UCSD-AML1 (cell line): ENCODE results near the gene UBXN6.

ENCODE experiments used
- DNase-seq: peaks from one replicate; lab custom pipeline; 2025; ENCODE audit not compliant: unreplicated experiment; lab: John Stamatoyannopoulos, UW

Gene UBXN6, protein sequence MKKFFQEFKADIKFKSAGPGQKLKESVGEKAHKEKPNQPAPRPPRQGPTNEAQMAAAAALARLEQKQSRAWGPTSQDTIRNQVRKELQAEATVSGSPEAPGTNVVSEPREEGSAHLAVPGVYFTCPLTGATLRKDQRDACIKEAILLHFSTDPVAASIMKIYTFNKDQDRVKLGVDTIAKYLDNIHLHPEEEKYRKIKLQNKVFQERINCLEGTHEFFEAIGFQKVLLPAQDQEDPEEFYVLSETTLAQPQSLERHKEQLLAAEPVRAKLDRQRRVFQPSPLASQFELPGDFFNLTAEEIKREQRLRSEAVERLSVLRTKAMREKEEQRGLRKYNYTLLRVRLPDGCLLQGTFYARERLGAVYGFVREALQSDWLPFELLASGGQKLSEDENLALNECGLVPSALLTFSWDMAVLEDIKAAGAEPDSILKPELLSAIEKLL

DNA sequence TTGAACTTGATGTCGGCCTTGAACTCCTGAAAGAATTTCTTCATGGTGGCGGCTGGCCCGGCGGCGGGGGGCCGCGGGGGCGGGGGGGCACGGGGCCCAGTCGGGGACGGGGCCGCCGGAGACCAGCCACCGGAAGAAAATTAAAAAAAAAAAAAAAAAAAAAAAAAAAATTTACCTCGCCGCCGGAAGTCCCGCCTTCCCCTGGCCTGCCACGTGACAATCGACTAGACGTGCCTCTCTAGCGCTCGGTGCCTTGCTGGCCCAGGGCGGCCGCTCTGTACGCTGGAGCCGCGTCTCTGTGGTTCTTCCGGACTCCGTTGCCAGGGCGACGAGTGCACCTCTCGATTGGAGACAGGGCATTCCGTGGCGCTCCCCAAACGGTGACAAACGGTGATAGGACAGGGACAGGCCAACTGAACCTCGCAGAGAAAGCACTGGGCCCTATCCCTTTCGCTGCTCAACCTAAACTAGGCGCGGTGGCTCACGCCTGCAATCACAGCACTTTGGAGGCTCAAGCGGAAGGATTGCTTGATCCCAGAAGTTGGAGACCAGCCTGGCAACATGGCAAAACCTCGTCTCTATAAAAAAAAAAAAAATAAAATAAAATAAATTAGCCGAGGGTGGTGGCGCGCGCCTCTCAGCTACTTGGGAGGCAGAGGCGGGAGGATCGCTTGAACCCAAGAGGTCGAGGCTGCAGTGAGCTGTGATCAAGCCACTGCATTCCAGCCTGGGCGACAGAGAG lies at the start of gene UBXN6:
Gene UBXN6 (minus strand): TSS at position 141 of the 742 bp plus-strand sequence. CDS start 97 bp downstream, at position 44.
- peak; percentile 93 for DNase-seq

DNA sequence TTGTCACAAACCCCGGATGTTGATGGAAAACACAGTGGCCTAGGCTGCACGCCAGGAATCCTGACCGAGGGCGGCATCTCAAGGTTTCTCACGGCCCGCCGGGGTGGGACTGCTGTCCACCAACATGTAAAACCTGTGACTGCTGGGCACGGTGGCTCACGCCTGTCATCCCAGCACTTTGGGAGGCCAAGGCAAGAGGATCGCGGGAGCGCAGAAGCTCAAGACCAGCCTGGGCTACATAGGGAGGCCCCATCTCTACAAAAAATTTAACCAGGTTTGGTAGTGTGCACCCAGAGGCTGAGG lies 49.5 kb upstream of the UBXN6 start:
- no peak for DNase-seq

DNA sequence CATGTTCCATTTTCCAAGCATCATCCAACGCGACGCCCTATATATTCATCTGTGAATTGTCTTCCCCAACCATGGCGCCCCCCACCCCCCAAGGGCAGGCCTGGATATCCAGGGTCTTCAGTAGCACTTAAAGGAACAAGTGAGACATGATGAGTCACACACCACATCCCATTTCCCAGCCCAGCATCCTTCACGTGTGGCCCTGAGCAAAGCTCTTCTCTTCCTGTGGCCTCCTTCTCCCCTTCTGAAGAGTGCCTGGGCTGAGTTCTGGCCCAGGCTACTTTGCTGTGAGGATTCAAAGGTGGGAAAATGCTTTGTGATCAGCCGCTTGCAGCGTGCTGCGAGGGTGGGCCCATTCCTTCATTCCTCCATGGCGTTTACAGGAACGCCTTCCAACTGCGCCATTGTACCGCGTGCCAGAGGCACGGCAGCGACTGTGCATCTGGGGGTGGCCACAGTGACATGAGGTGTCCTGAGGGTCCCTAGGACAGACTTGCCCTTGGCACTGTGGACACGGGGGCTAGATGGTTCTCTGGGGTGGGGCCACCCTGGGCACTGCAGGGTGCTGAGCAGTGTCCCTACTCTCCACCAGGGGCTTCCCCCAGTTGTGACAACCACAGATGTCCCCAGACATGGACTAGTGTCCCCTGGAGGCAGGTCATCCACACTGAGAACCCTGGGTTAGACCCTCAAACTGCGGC lies 49.0 kb upstream of the UBXN6 start:
- peak; percentile 41 for DNase-seq

DNA sequence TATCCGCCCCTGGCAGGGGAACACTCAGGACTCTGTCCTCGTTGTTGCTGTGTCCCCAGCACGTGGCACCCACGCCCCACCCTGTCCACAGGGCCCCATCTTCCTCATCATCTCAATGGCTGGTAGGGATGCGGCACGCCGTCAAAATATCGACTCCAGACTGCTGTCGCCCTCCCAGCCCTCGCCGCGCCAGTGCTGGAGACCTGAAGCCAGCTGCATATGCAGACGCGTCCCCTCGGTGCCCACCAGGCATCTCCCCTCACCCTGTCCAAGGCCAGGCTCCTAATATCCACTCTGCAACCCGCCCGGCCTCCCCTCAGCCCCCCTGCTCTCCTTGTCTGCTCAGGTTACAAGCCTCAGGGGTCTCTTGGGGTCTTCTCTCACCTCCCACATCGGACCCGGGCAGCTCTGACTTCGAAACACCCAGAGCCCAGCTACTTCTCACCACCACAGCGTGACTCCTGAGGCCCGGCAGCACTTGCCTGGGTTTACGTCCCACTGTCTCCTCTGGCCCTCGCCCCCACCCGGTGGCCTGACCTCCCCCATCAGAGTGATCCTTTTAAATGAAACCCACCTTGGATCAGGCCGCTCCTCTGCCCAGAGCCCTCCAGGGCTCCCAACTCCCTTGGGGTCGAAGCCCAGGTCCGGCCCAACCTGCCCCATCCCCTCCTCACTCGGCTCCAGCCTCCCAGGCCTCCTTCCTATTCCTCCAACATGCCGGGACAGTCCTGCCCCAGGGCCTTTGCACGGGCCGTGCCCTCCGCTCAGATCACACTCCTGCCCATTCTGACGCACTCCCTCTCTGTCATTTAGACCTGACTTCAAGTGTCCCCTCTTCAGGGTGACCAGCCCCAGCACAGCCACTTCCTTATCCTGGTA lies 48.2 kb upstream of the UBXN6 start:
- no peak for DNase-seq

DNA sequence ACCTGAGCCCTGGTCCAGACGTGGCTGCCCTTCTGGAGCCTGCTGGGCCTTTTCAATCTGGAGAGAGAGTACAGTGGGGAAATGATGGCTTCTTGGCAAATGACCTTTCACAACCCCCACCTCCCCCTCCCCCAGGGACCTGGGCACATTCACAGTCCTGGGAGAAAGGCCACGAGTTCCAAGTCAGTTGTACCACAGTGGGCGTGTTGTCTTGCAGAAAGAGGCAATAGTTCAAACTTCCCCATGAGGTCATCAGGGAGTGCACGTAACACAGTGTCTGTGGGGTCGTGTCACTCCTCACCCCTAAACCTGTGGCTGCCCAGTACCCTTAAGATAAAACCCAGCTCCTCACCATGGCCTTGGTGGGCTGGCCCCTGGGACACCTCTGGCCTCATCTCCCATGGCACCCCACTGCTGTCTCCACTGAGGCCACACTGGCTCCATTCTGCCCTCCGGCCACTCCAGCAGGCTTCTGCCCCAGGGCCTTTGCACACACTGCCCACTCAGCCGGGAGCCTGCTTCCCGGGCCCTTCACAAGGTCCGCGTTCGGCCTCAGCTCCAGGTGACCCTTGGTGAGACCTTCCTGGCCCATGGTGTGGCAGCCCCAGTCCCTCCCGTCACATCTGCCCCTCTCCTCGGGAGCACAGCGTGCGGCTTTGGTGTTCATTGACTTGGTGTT lies 47.4 kb upstream of the UBXN6 start:
- no peak for DNase-seq

DNA sequence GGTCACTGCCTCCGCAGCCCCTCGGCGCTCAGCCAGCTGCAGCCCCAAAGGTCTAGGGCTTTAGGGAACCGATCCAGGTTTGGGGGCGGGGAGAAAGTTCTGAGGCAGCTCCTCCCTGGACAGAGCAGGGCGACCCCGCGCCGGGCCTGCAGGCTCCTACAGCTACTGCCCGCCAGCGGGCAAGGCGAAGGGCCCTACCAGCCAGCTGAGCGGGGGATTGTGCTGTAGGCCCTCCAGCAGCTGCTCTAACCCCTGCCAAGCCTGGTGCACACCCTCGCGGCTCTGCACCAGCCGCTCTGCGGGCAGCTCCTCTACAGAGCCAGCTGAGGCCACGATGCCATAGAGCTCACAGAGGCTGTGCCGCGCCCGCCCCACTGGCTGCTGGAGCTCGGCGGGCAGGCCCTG lies 46.7 kb upstream of the UBXN6 start:
- DNase-seq: no peak

DNA sequence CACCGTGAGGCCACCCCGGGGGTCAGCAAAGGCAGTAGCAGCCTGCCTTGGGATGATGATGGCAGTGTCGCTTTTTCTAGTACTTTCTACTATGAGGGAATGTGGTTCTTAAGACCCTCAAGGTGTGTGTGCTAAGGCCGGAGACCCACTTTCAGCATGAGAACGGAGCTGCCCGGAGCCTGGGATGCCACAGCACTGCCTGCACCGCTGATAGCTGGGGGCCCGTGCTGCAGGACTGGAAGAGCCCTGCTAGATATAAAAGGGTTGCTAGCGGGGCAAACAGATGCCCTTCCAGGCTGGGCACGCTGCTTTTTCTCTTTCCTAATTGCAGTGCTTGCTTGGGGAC lies 46.2 kb upstream of the UBXN6 start:
- no peak for DNase-seq

DNA sequence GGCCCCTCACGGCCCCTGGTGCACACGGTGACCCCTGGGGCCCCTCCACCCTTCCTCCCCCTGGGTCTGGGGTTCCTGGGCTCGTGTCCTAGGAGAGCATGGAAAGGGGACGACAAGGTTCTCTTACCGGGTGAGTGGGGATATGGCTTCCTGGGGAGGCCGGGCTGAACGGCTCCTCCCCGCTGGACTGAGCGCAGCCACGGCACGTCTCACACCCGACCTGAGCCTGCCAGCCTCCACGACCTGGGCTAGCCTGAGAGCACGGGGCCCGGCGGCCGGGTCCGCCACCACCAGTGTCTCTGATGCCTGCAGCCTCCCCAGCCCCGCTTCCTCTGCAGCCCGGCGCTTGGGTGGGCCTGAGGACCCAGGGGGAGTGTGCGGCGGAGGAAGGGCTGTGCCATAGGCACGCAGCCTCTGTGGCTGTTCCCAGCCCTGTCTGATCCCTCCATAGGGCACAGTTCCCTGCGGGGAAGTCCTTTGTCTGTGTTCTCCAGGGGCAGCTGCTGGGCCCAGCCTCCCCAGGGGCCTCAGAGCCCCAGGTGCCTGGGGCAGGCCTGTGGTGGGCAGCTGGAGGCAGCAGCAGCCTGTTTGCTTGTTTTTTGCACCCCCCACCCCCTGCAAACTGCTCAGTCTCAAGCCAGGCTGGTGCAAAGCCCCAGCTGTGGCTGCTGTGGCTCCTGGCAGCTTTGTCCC lies 45.7 kb upstream of the UBXN6 start:
- DNase-seq: no peak

DNA sequence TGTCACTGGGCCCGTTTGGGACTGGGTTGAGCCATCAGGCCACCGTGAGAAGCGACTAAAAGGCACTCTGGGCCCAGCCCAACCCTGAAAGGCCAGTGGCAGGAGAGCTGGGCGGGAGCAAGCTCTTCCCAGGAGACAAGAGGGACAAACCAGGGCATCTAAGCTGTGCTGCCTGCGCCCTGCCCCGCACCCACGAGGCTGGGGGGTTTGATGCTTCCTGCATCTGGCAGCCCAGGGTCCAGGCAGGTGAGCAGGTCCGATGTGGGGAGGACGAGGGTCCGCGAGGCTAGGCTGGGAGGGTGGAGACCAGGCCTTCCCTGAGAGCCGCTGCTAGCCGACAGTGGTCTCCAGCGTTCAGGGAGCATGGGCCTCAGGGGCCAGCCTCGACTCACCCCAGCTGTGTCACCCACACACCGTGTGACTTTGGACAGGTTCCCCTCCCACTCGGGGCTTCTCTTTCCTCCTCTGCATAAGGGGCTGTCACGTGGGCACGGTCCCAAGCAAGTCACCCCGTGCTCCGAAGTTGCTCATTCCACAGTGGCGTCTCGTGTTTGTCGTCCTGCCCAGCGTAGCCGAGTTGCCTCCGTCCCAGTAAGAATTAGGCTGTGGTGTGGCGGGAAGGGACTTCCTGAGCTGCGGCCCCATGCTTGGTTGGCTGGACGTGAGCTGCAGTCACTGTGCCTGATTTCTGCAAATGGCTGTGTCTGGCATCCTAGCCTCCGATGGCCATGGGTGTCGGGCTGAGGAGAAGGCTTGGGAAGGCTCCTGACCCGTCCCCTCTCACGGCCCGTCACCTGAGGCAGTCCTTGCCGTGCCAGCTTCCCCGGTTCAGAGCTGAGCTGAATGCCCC lies 44.9 kb upstream of the UBXN6 start:
- DNase-seq: no peak

DNA sequence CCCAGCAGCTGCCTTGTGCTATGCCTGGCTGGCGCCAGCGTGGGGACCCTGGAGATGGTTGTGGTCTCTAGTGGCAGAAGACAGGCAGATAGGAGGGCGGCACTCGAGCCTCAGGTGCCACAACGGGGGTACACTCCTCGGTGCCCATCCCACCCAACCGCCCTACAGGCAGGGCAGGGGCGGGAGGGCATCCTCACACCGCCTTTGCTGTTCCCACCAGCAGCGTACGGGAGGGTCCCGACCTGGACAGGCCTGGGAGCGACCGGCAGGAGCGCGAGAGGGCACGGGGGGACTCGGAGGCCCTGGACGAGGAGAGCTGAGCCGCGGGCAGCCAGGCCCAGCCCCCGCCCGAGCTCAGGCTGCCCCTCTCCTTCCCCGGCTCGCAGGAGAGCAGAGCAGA lies 44.1 kb upstream of the UBXN6 start:
- DNase-seq: no peak

DNA sequence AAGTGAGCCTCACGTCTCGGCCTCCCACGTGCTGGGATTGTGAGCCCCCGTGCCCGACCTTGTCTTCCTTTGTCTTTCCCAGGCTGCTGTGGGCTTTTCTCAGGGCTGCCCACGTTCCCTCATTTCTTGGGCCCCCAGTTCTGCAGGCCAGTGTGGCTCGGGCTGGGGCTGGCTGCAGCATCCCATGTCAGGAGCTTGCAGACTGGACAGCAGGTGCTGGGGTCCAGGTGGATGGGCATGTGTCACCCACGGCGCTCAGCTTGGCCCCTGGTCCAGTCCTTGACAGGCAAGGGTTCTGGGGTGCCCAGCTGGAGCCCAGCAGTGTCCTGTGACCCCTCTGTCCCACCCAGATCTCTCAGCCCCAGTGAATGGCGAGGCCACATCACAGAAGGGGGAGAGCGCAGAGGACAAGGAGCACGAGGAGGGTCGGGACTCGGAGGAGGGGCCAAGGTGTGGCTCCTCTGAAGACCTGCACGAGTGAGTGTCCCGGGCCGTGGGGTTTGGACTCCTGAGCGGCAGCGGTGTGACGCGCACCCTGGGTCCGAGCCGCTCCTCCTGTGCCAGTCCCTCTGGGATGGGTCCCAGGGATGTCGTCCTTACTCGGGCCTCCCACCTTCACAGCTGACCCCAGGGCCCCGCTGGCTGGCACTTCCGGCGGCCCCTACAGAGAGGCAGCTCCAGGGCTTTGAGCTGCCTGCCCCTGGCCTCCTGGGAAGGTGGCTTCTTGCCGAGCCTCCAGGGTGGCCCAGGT lies 43.4 kb upstream of the UBXN6 start:
- no peak for DNase-seq

DNA sequence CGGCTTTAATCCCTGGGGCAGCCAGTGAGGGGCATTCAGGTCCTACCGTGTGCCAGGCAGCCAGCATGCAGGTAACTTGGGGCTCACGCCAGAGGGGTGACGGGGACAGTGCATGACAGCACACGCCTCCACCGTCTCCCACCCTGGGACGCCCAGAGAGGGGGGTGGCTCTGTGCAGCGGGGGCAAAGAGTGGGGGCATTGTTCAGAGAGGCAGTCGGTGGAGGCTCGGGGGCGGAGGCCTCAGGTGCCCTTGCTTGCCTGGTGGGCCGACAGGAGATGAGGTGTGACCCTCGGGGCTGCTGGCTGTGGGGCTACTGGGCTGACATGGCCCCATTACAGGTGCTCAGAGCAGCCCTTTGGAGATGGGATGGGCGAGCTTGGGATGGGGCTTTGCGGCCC lies 42.3 kb upstream of the UBXN6 start:
- DNase-seq: no peak

DNA sequence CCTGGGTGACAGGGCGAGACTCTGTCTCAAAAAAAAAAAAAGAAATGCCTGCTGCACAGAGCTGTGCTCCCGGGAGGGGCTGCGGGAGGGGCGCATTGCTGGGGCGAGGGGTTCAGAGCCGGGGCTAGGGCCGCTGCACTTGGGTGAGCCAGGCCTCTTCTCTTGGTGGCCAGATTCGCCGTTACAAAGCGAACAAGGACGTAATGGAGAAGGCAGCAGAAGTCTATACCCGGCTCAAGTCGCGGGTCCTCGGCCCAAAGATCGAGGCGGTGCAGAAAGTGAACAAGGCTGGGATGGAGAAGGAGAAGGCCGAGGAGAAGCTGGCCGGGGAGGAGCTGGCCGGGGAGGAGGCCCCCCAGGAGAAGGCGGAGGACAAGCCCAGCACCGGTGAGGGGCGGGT lies 41.7 kb upstream of the UBXN6 start:
- no peak for DNase-seq

DNA sequence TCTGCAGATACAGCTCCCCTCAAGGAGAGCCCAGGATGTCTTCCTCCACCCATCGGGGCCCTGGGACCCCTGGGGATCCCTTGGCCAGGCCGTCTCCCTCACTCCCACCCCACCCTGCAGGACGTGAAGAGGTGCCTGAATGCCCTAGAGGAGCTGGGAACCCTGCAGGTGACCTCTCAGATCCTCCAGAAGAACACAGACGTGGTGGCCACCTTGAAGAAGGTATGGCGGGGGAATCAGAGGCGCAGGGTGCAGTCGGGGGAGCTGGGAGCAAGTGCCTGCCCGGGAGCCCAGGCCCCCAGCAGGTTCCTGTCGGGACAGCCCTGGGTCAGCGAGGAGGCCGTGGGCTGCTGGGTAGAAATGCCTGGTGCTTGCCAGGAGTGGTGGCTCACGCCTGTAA lies 41.1 kb upstream of the UBXN6 start:
- DNase-seq: no peak

DNA sequence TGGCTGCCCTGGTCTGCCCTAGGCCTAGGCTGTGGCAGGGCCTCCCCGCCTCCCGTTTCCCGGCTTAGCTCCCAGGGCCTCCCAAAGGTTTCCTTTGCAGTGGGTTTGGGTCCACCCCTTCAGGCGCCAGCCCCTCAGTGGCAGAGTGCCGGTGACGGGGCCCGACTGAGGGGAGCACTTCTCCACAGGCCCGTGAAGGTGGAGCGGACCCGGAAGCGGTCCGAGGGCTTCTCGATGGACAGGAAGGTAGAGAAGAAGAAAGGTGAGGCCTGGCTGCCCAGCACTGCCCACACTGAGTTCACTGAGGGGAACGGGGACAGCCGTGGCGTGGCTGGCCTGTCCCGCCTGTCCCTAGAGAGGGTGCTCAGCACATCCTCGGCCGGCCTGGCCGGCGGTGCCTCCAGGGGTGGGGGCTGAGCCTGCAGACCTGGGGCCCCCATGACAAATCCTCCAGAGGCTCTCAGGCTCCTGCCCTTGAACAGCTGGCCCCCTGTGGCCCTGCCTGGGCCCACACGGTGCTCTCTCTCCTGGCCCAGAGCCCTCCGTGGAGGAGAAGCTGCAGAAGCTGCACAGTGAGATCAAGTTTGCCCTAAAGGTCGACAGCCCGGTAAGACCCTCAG lies 40.3 kb upstream of the UBXN6 start:
- DNase-seq: no peak

DNA sequence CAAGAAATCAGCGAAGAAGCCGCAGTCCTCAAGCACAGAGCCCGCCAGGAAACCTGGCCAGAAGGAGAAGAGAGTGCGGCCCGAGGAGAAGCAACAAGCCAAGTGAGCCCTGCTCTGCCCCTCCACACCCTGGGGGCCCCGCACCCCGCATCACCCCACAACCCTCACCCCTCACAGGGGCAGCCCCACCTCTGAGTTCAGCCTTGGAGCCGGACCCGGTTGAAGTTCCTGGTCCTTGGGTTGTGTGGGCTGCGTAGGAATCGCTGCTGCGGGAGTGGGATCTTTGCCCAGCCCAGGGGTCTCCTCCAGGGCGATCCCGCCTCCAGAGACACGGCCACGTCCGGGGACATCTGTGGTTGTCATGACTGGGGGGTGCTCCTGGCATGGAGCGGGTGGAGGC lies 38.7 kb upstream of the UBXN6 start:
- no peak for DNase-seq

DNA sequence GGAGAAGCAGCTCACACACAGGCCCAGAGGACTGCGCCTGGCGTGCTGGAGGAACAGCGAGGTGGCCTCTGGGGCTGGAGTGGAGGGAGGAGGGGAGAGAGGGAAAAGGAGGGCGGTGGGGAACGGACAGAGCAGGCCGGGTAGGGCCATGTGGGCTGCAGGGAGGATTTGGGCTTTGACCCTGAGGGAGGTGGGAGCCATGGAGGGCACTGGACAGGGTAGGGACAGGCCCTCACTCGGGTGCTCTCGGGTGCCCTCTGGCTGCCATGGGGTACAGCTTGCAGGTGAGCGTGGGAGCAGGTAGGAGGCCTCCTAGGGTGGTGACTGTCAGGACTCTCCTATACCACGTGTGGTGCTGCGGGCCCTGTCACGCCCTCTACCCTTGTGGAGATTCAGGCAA lies 37.9 kb upstream of the UBXN6 start:
- DNase-seq: no peak

DNA sequence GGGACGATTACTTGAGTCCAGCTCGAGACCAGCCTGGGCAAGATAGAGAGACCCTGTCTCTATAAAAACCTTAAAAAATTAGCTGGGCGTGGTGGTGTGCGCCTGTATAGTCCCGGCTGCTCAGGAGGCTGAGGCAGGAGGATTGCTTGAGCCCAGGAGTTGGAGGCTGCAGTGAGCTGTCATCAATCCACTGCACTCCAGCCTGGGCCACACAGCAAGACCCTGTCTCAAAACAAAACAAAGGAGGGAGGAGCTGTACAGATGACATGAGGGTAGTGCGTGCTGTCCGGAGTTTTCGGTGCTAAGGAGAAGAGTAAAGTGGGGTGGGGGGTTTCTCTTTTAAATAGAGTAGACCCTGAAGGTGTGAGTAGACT lies 37.1 kb upstream of the UBXN6 start:
- no peak for DNase-seq
